GM23248 (cell line): ENCODE results near the gene RBMXL3. TPM values are rescaled to one million over a fixed set of nuclear protein-coding genes. Genes with fewer than 3 reads are reported as not detected.

Experiments
- DNase-seq: peaks from one replicate; pipeline ENCODE4 v3.0.0-alpha.2; 2015
- H2AFZ ChIP-seq: fragments of 200-600 bp; sonication (generic); 2 replicates; pipeline ENCODE4 v1.6.1; 2016; ENCODE audit warnings: antibody characterized with exemption
- H3F3A ChIP-seq: fragments of 200-600 bp; sonication (generic); 2 replicates; pipeline ENCODE4 v1.6.1; 2016; ENCODE audit warnings: mild to moderate bottlenecking, antibody characterized with exemption, mixed run types; ENCODE audit not compliant: insufficient read depth
- H3K27ac ChIP-seq: fragments of 200-600 bp; sonication (generic); 2 replicates; pipeline ENCODE4 v1.5.1; 2016; ENCODE audit warnings: mild to moderate bottlenecking
- H3K27me3 ChIP-seq: fragments of 200-600 bp; sonication (generic); replicated peaks from 2 replicates; pipeline ENCODE4 v1.6.1; 2016; ENCODE audit warnings: mild to moderate bottlenecking; ENCODE audit not compliant: insufficient read depth
- H3K36me3 ChIP-seq: fragments of 200-600 bp; sonication (generic); 2 replicates; pipeline ENCODE4 v1.6.1; 2016; ENCODE audit warnings: low read depth, mild to moderate bottlenecking
- H3K4me1 ChIP-seq: fragments of 200-600 bp; sonication (generic); 2 replicates; pipeline ENCODE4 v1.6.1; 2016; ENCODE audit warnings: mild to moderate bottlenecking; ENCODE audit not compliant: insufficient read depth
- H3K4me2 ChIP-seq: fragments of 200-600 bp; sonication (generic); one replicate; pipeline ENCODE4 v1.6.1; 2016; ENCODE audit warnings: mild to moderate bottlenecking; ENCODE audit not compliant: unreplicated experiment
- H3K4me3 ChIP-seq: fragments of 200-600 bp; sonication (generic); 2 replicates; pipeline ENCODE4 v1.5.1; 2016; ENCODE audit warnings: mild to moderate bottlenecking
- H3K79me2 ChIP-seq: fragments of 200-600 bp; sonication (generic); 2 replicates; pipeline ENCODE4 v1.6.1; 2016; ENCODE audit warnings: mild to moderate bottlenecking; ENCODE audit not compliant: insufficient read depth
- H3K9ac ChIP-seq: fragments of 200-600 bp; sonication (generic); 2 replicates; pipeline ENCODE4 v1.6.1; 2016; ENCODE audit warnings: mild to moderate bottlenecking
- H3K9me2 ChIP-seq: fragments of 200-600 bp; sonication (generic); 2 replicates; pipeline ENCODE4 v1.6.1; 2016; ENCODE audit warnings: mixed run types, mild to moderate bottlenecking, moderate library complexity; ENCODE audit not compliant: insufficient read depth
- H3K9me3 ChIP-seq: fragments of 200-600 bp; sonication (generic); one replicate; pipeline ENCODE4 v1.6.1; 2017; ENCODE audit warnings: low read depth
- H4K20me1 ChIP-seq: fragments of 200-600 bp; sonication (generic); 2 replicates; pipeline ENCODE4 v1.6.0; 2016; ENCODE audit not compliant: insufficient read depth
- EZH2 ChIP-seq: fragments of 200-600 bp; sonication (generic); IDR thresholded peaks from 2 replicates; pipeline ENCODE4 v1.6.1; 2018; ENCODE audit warnings: antibody characterized with exemption, mild to moderate bottlenecking; ENCODE audit not compliant: insufficient read depth, poor library complexity, severe bottlenecking
- EZH2phosphoT487 ChIP-seq: fragments of 200-600 bp; sonication (generic); IDR thresholded peaks from 2 replicates; pipeline ENCODE4 v1.6.1; 2018; ENCODE audit warnings: antibody characterized with exemption, moderate library complexity, mild to moderate bottlenecking, low read depth; ENCODE audit not compliant: insufficient read depth
- WGBS, 2 experiments: methylation state at CpG; one replicate each; pipeline ENCODE4 v1.1.6; 2015 to 2017; ENCODE audit warnings: low lambda C conversion rate in 2 of 2, low coverage in 1 of 2; ENCODE audit errors: missing lambda C conversion rate in 2 of 2; 5-methylcytosine and 5-hydroxymethylcytosine counted together
- in situ Hi-C: fragments of 300-500 bp; cut with MboI; formaldehyde crosslinking; loops from 2 replicates; pipeline ENCODE4 v1.15.0; 2020
- polyA plus RNA-seq: library from polyadenylated mRNA; unstranded; fragments of >200 nt; fragmentation: Nextera tagmentation; extraction: Ambion mirVana; gene quantifications from 2 replicates; pipeline ENCODE4 v1.2.1, GENCODE V29; 2016
- total RNA-seq: library from RNA; depleted of rRNA; stranded (reverse); fragments of >200 nt; shearing (Covaris generic); gene quantifications from 2 replicates; pipeline ENCODE4 v1.2.3, GENCODE V29; 2014

Gene RBMXL3
- total and polyA plus RNA-seq, 2 experiments from 2014 or later = not detected

GRCh38 chrX:115177932-115178331 is 11.3 kb upstream of the RBMXL3 start:
- peak; percentile 4 for DNase-seq
- in situ Hi-C loops = no loop called here
- no peak overlapping the region for H3K27ac ChIP-seq
- H3K9me3 ChIP-seq = no peaks in the 10 kb centered on the region
- H3K36me3 ChIP-seq = no peaks in the 10 kb centered on the region
- no peaks in the 10 kb centered on the region for H4K20me1 ChIP-seq
- no peaks in the 10 kb centered on the region for H3K79me2 ChIP-seq
- H3K9ac ChIP-seq = no peak overlapping the region
- 90 to 99% methylated on average over 4 of the region's 4 CpGs for whole genome bisulfite sequencing, 2 experiments
- H3K4me3 ChIP-seq = no peak overlapping the region
- H2AFZ ChIP-seq = no peak overlapping the region
- H3K4me2 ChIP-seq = no peak overlapping the region
- no peaks in the 10 kb centered on the region for H3K9me2 ChIP-seq
- H3K27me3 ChIP-seq = no peaks in the 10 kb centered on the region
- H3K4me1 ChIP-seq = no peaks in the 10 kb centered on the region
- H3F3A ChIP-seq = no peaks in the 10 kb centered on the region
- TF ChIP-seq EZH2phosphoT487 (no peak), EZH2 (no peak)

GRCh38 chrX:115178473-115178872 is 10.7 kb upstream of the RBMXL3 start:
- Histone ChIP-seq H2AFZ (no peak overlapping the region), H3K4me1 (no peaks in the 10 kb centered on the region), H3K79me2 (no peaks in the 10 kb centered on the region), H3K27ac (no peak overlapping the region), H3K4me3 (no peak overlapping the region), H3K9me2 (no peaks in the 10 kb centered on the region), H3K27me3 (no peaks in the 10 kb centered on the region), H3K9me3 (no peaks in the 10 kb centered on the region), H3K36me3 (no peaks in the 10 kb centered on the region), H3K4me2 (no peak overlapping the region), H3F3A (no peaks in the 10 kb centered on the region), H4K20me1 (no peaks in the 10 kb centered on the region), H3K9ac (no peak overlapping the region)
- 91 to 96% methylated on average over 1 of the region's 1 CpG for WGBS, 2 experiments
- no peak for DNase-seq
- TF ChIP-seq EZH2phosphoT487 = no peak
- TF ChIP-seq EZH2 = no peak
- in situ Hi-C loops = no loop called here

- H3K27ac ChIP-seq = no peak overlapping the region
Measured at GRCh38 chrX:115183980-115184379, 5.2 kb upstream of the RBMXL3 start.

GRCh38 chrX:115189646-115190635 is 731 bp downstream of the RBMXL3 start:
- Histone ChIP-seq H3F3A (no peaks in the 10 kb centered on the region), H3K9me3 (no peaks in the 10 kb centered on the region), H3K4me3 (no peak overlapping the region), H2AFZ (no peak overlapping the region), H3K79me2 (no peaks in the 10 kb centered on the region), H3K27ac (no peak overlapping the region), H3K4me2 (no peak overlapping the region), H3K9ac (no peak overlapping the region), H3K27me3 (no peaks in the 10 kb centered on the region), H3K4me1 (no peaks in the 10 kb centered on the region), H3K36me3 (no peaks in the 10 kb centered on the region), H4K20me1 (no peaks in the 10 kb centered on the region), H3K9me2 (no peaks in the 10 kb centered on the region)
- WGBS, 2 experiments = 97 to 99% methylated on average over 25 to 34 of the region's 76 CpGs
- no peak for TF ChIP-seq EZH2phosphoT487
- no peak for DNase-seq
- in situ Hi-C loops = no loop called here

More at GRCh38 chrX:115183980-115184379, 5.2 kb upstream of the RBMXL3 start:
- WGBS, 2 experiments = 47 to 52% methylated on average over 2 of the region's 2 CpGs
- H3K36me3 ChIP-seq = no peaks in the 10 kb centered on the region
- H4K20me1 ChIP-seq = no peaks in the 10 kb centered on the region
- in situ Hi-C loops = no loop called here
- no peaks in the 10 kb centered on the region for H3K27me3 ChIP-seq
- H3K4me2 ChIP-seq = no peak overlapping the region
- no peaks in the 10 kb centered on the region for H3K9me2 ChIP-seq
- no peak overlapping the region for H2AFZ ChIP-seq
- H3F3A ChIP-seq = no peaks in the 10 kb centered on the region
- no peaks in the 10 kb centered on the region for H3K79me2 ChIP-seq
- H3K4me3 ChIP-seq = no peak overlapping the region
- H3K9me3 ChIP-seq = no peaks in the 10 kb centered on the region
- peak; percentile 68 for DNase-seq
- H3K4me1 ChIP-seq = peaks cover 9% of the 10 kb centered on the region
- H3K9ac ChIP-seq = no peak overlapping the region
- no peak for TF ChIP-seq EZH2
- TF ChIP-seq EZH2phosphoT487 = no peak
